GM12873 (cell line): Measurements from ENCODE around the gene SUPT5H.

ENCODE experiments used
- CTCF ChIP-seq: IDR thresholded peaks from 2 replicates; pipeline ENCODE4 v1.5.1; 2012; ENCODE audit warnings: low read depth, mild to moderate bottlenecking, moderate library complexity, low read length, control low read depth; ENCODE audit not compliant: insufficient read depth; ENCODE audit errors: missing control alignments

Gene SUPT5H

GRCh38 chr19:39515551-39516191, 70.3 kb downstream of the SUPT5H start:
- no peak for TF ChIP-seq CTCF

GRCh38 chr19:39516270-39516669, 70.9 kb downstream of the SUPT5H start:
- no peak for TF ChIP-seq CTCF

- TF ChIP-seq CTCF, result no peak
These were observed 72.0 kb downstream of the SUPT5H start for GRCh38 chr19:39517432-39517831.

GRCh38 chr19:39518458-39518857, 73.1 kb downstream of the SUPT5H start:
- TF ChIP-seq CTCF, result no peak

GRCh38 chr19:39518975-39519374, 73.6 kb downstream of the SUPT5H start:
- no peak for TF ChIP-seq CTCF

- no peak for TF ChIP-seq CTCF
These were observed 75.4 kb downstream of the SUPT5H start for GRCh38 chr19:39520541-39521484.

- TF ChIP-seq CTCF, result no peak
These were observed 79.1 kb downstream of the SUPT5H start for GRCh38 chr19:39524495-39524894.
